GM18858 (cell line): ENCODE results near the gene OFD1.

Source experiments
- ATAC-seq: cut with Tn5 transposase; IDR thresholded peaks from one replicate; pipeline ENCODE4 v1.9.1; 2021; ENCODE audit not compliant: unreplicated experiment

The OFD1 gene, protein sequence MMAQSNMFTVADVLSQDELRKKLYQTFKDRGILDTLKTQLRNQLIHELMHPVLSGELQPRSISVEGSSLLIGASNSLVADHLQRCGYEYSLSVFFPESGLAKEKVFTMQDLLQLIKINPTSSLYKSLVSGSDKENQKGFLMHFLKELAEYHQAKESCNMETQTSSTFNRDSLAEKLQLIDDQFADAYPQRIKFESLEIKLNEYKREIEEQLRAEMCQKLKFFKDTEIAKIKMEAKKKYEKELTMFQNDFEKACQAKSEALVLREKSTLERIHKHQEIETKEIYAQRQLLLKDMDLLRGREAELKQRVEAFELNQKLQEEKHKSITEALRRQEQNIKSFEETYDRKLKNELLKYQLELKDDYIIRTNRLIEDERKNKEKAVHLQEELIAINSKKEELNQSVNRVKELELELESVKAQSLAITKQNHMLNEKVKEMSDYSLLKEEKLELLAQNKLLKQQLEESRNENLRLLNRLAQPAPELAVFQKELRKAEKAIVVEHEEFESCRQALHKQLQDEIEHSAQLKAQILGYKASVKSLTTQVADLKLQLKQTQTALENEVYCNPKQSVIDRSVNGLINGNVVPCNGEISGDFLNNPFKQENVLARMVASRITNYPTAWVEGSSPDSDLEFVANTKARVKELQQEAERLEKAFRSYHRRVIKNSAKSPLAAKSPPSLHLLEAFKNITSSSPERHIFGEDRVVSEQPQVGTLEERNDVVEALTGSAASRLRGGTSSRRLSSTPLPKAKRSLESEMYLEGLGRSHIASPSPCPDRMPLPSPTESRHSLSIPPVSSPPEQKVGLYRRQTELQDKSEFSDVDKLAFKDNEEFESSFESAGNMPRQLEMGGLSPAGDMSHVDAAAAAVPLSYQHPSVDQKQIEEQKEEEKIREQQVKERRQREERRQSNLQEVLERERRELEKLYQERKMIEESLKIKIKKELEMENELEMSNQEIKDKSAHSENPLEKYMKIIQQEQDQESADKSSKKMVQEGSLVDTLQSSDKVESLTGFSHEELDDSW

DNA sequence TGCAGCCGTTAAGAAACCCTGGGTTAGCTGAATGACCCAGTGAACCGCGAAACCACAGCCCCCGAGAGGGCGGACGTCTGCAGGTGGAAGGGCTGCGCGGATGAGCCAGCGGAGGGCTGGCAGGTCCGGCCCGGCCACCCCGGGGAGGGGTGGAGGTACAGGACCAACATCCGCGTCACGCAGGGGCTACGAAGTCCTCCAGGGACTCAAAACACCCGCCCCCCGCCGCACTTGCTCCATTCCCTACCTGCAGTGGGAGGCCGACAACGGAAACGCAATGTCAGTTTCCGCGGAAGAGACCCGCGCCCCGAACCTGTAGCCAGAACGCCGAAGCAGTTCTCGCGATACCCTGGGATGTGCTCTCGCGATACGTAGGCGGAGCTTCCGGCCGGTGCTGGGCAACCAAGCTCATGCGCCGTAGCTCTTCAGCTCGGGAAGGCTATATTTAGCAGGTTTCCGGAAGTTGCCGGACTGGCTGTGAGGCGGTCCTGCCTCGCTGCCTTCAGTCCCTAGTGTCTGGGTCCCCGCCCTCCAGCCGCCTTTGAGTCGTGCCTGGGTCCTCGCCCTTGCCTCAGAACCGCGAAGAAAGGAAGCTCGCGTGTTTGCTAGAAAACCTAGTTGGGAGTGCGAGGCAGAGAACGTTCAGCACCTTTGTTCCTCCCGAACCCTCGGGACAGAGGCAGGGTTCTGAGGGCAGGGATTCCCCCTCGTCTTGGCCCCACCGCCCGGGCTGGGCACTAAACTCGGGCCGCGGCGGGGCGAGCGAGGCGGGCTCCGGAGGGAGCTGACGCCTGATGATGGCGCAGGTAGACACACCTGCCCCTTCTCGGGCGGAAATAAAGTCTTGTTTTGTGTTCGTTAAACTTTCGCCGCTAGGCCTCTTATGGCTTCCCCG lies at the start of gene OFD1, which contains the start of gene TRAPPC2:
OFD1 (plus strand) TSS at position 471 of the 895 bp plus-strand sequence; CDS start at position 795, 324 bp downstream.
TRAPPC2 (minus strand) TSS at position 343 of the 895 bp plus-strand sequence. CDS start 14,657 bp downstream, outside the sequence.
- peak; percentile 81 for ATAC-seq

DNA sequence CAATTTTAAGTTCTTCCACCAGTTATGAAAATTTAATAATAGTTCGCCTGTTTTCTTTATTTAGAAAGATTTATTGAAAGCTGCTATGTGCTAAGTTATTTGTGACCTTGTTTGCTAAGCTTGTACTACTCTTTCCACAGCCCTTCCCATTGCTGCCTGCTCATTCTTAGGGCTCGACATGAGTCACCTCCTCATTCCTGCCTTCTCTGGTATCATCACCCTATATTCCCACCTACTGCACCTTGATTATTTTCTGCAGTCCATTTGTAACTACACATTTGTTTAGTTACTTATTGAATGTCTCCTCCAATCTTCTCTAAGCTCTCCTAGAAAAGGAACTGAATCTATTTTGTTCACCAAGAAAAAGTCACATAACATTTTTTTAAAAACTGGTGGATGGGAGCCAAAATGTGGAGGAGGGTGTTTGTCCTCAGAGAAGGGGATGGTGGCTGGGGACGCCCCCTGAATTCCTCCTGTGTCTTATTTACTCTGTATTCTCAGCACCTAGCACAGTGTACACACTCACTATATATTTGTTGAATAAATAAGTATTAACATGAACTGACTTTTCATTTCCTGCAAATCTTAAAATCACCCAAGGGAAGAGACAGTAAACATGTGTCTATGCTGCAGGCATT lies 49.3 kb upstream of the OFD1 start:
- no peak for ATAC-seq

DNA sequence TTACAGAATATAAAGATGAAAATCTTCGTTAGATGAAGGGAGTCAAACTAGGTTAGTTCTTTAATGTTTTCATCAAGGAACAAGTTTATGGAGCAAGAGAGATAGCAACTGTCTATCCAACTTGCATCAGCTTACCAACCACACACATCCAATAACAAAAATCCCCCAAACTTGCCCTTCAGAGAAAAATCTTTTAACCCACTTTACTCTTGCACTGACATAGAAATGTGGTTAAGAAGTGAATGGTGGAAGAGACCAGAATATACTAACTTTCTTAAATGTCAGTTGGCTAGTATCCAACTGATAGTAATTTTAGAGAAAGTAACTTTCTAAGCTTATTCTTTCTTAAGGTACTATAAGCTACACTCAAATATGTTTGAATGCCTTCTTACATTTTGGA lies 47.3 kb upstream of the OFD1 start:
- ATAC-seq, result no peak

DNA sequence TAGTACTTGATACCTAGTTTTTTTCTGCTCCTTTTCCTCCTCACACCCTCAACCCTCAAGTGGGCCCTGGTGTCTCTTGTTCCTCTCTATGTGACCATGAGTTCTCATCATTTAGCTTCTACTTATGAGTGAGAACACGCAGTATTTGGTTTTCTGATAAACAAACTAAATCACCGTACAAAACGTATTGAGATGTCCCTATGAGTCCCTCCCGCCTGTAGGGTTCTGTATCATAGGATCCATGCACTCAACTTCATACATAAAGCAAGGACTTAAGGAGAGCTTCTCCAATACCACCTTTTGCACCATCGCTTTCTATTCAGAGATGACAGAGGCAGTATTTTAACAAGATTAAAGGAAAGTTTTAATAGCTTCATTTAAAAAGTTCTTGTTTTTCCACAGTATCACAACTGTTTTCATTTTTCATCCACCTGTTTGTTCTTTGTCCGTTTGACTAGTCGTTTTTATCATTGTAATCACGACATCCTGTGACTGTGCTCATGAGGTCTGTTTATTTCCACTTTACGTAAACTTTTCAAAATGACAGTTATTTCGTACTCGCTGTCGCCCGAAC lies 46.1 kb upstream of the OFD1 start:
- ATAC-seq, result no peak

DNA sequence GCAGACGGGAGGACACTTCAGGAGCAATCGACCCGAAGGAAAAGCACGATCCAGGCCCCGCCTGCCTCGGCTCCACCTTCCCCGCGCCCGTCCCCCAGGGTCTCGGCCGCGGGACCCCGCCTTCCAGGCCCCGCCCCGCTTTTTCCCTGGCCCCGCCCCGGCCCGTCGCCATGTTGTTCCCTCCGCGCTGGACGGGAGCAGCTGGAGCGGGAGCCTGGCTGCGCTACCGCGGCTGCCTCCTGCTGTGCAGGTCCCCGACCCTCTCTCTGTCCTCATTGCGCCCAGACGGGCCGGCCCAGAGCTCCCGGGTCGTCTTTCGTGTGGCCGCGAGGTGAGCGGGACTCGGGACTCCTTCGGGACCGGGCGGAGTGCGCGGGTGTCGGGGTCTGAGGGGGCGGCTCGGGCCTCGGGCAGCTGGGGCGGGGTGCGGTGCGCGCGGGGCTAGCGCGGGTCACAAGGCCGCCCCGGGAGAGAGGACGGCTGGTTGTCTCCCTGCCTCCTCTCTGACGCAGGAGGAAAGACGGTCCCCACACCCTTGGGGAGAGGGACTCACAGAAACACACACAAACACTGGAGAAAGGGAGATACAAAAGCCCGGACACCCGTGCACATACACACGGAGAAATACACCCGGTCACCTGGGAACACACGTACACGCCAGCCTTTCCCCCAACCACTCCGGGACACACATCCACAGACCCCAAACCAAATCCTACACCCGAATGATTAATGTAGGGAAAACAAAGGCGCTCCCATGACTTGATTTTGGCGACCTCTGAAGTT lies 45.4 kb upstream of the OFD1 start, which contains the start of gene RAB9A:
RAB9A (plus strand) TSS at position 171 of the 783 bp plus-strand sequence. CDS start 19,619 bp downstream, outside the sequence.
- ATAC-seq, result peak; percentile 36

DNA sequence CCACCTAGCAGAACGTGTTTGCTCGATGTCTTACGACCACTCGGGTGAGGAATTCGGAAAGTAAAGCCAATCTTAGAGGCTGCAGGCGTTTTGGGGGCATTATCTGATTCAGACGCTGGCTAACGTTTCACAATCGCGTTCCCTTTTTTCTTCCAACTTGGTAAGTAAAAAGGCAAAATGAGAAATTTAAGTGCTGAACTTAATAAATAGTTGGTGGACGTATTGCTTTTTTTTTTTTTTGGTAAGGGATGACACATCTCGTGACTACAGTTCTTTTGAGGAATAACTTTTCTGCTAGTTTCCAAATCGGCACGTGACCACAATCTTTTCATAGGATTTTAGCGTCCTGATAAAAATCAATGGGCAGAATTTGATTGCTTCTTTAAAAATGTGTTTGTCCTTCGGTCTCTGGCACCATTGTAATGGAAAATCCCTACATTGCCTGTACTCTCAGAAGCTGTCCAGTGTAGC lies 44.8 kb upstream of the OFD1 start:
- ATAC-seq, result no peak

DNA sequence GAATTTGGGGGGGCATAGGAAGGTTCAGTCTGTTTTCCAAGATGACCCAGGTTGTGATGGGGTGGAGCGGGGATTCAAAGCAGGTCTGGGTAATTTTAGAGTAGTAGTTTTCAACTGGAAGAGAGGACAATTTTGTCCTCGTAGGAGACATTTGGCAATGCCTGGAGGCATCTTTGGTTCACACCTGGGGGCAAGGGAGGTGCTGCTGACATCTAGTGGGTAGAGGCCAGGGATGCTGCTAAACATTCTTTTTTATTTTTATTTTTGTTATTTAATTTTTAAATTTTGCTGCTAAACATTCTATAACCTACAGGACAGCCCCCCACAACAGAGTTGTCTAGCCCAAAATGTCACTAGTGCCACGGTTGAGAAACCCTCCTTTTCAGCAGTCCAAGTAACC lies 43.7 kb upstream of the OFD1 start:
- no peak for ATAC-seq

DNA sequence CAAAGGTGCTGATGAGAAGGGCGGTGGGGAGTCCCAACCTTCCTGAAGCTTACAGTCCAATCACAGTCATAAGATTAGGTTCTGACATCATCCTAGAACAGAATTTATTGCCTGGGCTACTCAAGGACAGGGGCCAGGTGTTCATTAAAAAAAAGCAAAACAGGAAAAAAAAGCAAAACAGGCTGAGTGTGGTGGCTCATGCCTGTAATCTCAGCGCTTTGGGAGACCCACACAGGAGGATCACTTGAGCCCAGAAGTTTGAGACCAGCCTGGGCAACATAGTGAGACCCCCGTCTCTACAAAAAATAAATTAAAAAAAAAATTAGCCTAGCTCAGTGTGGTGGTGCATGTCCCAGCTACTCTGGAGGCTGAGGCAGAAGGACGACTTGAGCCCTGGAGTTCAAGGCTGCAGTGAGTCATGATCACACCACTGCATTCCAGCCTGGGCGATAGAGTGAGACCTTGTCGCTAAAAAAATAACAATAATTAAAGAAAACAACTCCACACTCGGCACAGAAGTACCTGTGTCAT lies 42.6 kb upstream of the OFD1 start:
- no peak for ATAC-seq

DNA sequence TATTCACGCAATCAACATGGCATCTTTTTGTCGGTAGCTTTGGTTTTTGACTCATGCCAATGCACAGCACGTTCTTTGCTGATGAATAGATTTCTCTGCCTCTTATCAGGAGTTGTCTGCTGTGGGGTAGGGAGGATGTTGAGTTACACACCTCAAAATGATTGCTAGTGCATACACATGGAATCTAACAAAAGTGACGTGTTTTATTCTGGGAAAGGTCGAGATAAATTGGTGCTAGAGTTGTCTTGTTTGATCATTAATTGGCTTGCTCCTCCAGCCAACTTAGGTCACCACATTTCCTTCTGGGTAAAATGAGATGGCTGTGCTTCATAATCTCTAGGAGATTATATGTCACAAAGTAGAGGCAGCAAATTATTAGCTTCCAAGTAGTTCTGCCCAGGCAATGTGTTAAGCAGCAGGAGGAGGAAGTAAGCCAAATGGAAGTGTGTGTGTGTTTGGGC lies 41.7 kb upstream of the OFD1 start:
- ATAC-seq, result no peak

DNA sequence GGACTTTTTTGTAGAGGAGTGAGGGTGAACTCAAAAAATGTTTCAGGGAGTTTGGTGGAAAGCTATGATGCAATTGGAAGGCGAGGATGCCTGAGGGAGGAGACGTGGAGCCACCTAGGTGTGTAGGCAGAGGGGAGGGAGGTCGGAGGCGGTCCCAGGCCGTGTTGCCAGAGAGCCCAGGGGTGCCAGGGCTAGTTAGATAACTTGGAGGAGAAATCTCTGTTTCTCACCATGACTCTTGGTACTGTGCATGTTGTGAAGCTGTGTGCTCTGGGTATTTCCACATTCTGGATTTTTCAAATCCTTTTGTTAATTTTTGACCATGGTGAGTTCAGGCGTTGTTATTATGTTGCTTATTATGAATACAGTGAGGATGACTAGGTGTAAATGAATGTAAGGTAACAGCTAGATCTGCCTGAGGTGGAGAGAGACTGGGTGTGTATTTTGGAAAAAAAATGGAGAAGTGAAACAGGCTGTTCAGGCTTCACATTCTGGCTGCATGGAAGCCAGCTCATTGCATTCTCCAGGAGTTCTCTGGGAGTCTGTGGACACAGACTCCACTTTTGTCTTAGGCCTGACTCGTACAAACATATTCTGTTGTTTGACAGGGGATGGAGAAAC lies 41.1 kb upstream of the OFD1 start:
- ATAC-seq, result no peak

DNA sequence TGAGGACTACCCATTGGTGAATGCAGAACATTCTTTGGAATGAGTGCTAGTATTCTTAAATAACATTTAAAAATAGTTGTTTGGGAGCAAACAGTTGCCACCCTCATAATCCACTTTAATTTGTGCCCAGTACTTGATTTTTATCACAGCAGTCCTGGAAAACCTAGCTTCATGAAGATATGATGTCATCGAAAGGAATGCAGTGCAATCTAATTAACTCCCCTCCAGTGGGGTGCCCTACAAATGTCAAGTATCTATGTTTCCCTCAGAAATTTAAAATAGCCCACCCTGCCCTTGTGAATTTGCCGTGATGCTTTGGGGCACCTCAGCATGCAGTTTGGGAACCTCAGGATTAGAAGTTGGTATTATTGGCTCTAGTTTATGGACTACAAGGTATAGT lies 40.2 kb upstream of the OFD1 start:
- ATAC-seq, result no peak

DNA sequence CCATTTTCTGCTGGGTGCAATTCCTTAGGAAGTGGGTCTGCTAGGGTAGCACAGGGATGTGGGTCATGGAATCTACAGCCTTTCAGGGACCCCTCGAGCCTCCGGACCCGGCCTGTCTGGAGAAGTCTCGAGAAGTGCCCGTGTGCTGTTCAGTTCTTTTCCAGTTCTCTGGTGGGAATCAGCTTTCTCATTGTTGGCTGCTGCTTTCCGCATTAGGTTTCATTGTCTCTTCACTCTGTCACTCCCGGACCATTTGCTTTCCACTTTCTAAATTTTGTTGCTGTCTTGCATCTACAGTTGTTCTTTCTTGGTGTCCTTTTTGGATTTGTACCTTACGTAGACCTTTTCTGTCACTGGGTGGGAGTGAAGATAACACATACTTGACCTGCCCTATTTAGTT lies 39.6 kb upstream of the OFD1 start:
- ATAC-seq, result no peak

DNA sequence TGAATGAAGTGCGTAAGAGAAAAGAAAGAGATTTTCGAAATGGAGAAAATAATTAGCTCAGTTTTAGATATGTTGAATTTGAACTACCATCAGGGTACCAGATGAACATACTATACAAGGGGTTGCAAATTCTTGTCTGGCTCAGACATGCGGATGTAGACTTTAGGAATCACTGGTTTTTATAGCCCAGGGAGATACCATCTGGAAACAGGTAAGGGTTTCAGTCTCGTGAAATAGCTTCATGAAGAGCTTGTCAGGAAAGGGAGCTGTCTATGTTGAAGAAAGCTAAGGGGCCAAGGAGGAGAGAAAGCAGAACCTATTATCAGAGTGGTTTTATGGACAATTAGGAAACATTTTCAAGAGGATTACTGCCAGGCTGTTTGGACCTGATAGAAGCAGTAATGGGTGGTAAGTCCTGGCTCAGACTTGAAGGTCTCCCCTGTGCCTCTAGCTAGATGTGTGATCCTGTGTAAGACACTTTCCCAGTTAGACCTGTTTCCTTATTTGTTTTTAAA lies 38.9 kb upstream of the OFD1 start:
- ATAC-seq, result no peak

DNA sequence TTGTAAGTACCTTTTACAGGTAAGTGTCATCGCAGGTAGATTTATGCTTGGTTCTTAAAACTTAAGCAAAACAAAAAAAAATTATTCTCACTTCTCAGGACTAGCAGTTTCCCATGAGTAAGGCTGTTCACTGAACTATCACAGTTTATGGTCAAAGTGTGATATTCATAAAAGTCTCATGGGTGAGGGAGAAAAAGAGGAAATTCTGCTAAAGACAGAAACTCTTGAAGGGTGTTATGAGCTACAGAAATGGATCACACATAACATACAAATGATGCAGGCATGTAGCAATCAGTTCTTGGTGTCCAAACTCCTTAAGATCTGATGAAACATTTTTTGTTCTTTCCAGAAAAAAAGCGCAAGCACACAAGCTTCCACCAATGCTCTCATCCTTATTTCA lies 37.1 kb upstream of the OFD1 start:
- peak; percentile 58 for ATAC-seq

DNA sequence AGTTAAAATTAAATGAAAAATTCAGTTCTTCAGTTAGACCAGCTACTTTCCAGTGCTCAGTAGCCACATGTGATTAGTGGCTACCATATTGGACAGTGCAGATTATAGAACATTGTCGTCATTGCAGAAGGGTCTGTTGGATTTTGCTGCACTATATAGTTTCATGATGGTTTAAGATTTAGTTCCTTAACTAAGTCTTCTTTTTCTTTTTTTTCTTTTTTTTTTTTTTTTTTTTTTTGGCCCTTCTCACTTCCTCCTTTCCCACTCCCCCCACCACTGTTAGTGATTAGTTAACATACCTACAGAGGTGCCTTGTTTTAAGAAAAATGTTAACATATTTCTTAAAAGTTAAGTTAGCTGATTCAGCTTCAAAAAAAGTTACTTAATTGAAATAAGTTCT lies 36.6 kb upstream of the OFD1 start:
- no peak for ATAC-seq

DNA sequence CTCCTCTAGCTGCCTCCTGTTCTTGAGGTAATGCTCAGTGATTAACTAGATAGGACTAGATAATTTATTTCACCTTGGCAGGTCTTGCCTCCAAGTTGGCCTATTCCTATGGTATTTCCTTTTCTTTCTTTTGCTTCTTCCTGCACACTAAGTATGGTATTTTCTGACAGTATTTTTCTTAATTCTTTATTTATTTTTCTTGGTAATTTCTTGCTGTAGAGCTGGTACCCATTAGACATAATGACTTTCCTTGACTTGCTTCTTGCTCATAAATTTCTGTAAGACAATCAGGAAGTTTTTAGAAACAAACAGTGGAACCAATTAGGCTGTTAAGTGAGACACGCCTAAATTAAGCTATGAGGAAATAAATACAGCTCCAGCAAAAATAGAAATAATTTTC lies 36.1 kb upstream of the OFD1 start:
- ATAC-seq, result no peak

DNA sequence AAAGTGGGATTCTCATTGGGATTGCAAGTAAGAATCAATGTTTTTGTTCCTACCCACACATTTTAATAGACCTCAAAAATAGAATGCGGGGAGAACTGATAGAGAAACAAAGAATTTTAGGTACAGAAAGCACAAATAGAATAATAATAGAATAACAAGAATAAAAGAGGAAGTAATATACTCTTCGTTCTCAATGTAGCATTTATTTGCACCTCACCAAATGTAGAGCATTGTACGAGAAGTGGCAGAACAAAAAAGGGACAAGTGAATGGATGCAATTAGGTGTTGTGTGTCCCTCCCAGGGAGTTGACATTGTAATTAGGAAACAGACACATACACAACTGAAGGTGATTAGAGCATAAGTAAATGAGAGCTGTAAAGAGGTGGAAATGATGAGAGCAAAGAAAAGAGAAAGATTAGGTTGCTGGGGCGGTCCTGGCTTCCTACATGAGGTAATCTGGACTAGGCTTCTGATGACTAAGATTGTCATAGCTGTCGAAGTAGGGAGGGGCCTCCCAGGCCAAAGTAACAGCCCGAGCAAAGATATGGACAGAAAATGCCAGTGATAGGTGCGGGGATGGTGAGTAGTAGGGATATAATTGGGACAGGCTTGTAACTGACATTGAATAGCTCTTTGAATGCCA lies 35.2 kb upstream of the OFD1 start:
- no peak for ATAC-seq
